Body of pancreas (tissue), 4 donors: Measurements from ENCODE around the gene TMEM233.

Source experiments
- POLR2A ChIP-seq, 3 donors: fragments of 450-650 bp; IDR thresholded peaks; one replicate each; pipeline ENCODE4 v1.6.1; 2016; ENCODE audit warnings: antibody characterized with exemption in 3 of 3, mild to moderate bottlenecking in 2 of 3
- TF ChIP-seq, protein P1 (sequence below), 7 experiments: fragments of 450-650 bp in 4 of 7; fragments of 200-600 bp in 3 of 7; sonication (generic) in 3 of 7; IDR thresholded peaks; one replicate each; pipeline ENCODE4 v1.5.1; 2016 to 2019; ENCODE audit warnings: antibody characterized with exemption in 7 of 7

DNA sequence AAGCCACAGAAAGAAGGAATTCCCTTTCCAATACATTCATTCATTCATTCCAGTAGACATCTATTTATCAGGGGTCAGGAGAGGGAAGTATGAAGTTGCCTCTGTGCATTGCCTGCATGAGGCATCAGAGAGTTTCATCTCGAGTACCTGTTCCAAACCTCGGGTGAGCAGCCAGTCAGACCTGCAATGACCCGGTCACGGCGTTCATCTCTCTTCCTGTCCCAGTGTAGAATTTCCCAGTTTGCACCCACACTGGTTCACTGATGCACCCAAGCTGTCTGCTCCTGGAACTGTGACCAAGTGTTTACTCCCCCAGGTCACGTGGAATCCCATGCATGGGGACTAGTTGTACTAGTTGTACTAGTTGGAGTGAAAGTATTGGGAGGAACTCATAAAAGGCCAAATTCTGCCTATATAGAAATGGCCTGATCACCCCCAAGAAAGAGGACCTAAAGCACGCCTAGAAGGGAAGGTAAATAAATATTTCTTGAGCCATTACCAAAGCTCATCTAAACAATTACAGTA is 52.0 kb downstream of the TMEM233 start:
- TF ChIP-seq, protein P1, sequence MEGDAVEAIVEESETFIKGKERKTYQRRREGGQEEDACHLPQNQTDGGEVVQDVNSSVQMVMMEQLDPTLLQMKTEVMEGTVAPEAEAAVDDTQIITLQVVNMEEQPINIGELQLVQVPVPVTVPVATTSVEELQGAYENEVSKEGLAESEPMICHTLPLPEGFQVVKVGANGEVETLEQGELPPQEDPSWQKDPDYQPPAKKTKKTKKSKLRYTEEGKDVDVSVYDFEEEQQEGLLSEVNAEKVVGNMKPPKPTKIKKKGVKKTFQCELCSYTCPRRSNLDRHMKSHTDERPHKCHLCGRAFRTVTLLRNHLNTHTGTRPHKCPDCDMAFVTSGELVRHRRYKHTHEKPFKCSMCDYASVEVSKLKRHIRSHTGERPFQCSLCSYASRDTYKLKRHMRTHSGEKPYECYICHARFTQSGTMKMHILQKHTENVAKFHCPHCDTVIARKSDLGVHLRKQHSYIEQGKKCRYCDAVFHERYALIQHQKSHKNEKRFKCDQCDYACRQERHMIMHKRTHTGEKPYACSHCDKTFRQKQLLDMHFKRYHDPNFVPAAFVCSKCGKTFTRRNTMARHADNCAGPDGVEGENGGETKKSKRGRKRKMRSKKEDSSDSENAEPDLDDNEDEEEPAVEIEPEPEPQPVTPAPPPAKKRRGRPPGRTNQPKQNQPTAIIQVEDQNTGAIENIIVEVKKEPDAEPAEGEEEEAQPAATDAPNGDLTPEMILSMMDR (IDR thresholded peaks at IDR 0.05), result no peak
- no peak for TF ChIP-seq POLR2A (IDR thresholded peaks at IDR 0.05)
